Glomerular endothelial cell (primary cell): ENCODE results near the gene TDRD7. TPM values are rescaled to one million over a fixed set of nuclear protein-coding genes. Genes with fewer than 3 reads are reported as not detected.

ENCODE experiments used
- DNase-seq: peaks from one replicate; pipeline ENCODE4 v3.0.0-alpha.2; 2011; ENCODE audit warnings: low read depth, low spot score; ENCODE audit errors: extremely low read depth
- total RNA-seq: library from RNA; depleted of rRNA; stranded (reverse); fragments of >200 nt; gene quantifications from 2 replicates; pipeline ENCODE4 v1.2.3, GENCODE V29; 2015

The TDRD7 gene
- total RNA-seq: 9.5 and 13.5 TPM in 2 replicates

- DNase-seq: no peak
Observed at GRCh38 chr9:97411789-97412625, at the start of gene TDRD7. TDRD7 (plus strand) TSS chr9:97412096; CDS start chr9:97428466, 16,370 bp downstream.

GRCh38 chr9:97362777-97363545 lies 48.9 kb upstream of the TDRD7 start:
- no peak for DNase-seq

GRCh38 chr9:97363661-97364299 lies 48.1 kb upstream of the TDRD7 start:
- DNase-seq: no peak

- no peak for DNase-seq
Observed at GRCh38 chr9:97364769-97365490, 47.0 kb upstream of the TDRD7 start.

GRCh38 chr9:97365634-97366033 lies 46.3 kb upstream of the TDRD7 start:
- no peak for DNase-seq

- DNase-seq: no peak
Observed at GRCh38 chr9:97366476-97366875, 45.4 kb upstream of the TDRD7 start.

GRCh38 chr9:97366889-97367288 lies 45.0 kb upstream of the TDRD7 start:
- no peak for DNase-seq

- DNase-seq: no peak
Observed at GRCh38 chr9:97367729-97368128, 44.2 kb upstream of the TDRD7 start.

- no peak for DNase-seq
Observed at GRCh38 chr9:97368964-97369363, 42.9 kb upstream of the TDRD7 start.

- no peak for DNase-seq
Observed at GRCh38 chr9:97372580-97372979, 39.3 kb upstream of the TDRD7 start.

GRCh38 chr9:97373331-97373730 lies 38.6 kb upstream of the TDRD7 start:
- no peak for DNase-seq

- DNase-seq: no peak
Observed at GRCh38 chr9:97374811-97375210, 37.1 kb upstream of the TDRD7 start.

- no peak for DNase-seq
Observed at GRCh38 chr9:97376902-97377301, 35.0 kb upstream of the TDRD7 start.

GRCh38 chr9:97382099-97382718 lies 29.7 kb upstream of the TDRD7 start:
- DNase-seq: no peak

- no peak for DNase-seq
Observed at GRCh38 chr9:97384406-97385262, 27.3 kb upstream of the TDRD7 start.

GRCh38 chr9:97385626-97386264 lies 26.2 kb upstream of the TDRD7 start:
- DNase-seq: no peak

GRCh38 chr9:97386265-97386633 lies 25.6 kb upstream of the TDRD7 start:
- no peak for DNase-seq

GRCh38 chr9:97386733-97387503 lies 25.0 kb upstream of the TDRD7 start:
- DNase-seq: peak; percentile 2
